GM12873 (cell line): ENCODE measurements around the gene AUTS2.

Experiments
- TF ChIP-seq, protein P1 (sequence below): IDR thresholded peaks from 2 replicates; pipeline ENCODE4 v1.5.1; 2012; ENCODE audit warnings: low read depth, mild to moderate bottlenecking, moderate library complexity, low read length, control low read depth; ENCODE audit not compliant: insufficient read depth; ENCODE audit errors: missing control alignments

AUTS2 gene

DNA sequence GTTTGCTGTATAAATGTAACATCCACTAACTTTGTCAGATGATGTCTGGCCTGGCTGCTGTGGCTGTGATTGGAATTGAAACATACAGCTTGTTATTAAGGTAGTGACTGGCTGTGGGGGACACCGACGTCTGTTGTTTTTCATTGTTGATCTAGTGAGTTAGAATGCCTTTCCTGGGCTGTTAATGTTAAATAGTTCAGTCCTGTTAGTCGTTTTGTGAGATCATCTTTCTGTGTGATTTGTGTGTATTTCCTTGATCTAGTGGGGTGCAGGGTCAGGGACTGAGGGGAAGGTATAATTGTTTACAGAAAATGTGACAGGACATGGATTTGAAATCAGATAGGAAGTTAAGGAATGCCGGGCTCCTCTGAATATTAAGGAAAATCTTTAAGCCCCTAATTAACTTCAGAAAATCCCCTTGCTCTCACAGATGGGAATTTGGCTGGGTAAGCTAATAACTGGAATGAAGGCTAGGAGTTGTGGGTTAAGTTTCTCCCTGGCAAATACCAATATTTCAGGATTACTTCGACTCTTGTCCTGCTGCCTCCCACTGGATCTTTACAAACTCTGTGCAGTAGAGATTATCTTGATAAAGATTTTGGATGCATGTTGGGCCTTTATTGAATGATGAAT is 163.1 kb downstream of the AUTS2 start:
- TF ChIP-seq, protein P1, sequence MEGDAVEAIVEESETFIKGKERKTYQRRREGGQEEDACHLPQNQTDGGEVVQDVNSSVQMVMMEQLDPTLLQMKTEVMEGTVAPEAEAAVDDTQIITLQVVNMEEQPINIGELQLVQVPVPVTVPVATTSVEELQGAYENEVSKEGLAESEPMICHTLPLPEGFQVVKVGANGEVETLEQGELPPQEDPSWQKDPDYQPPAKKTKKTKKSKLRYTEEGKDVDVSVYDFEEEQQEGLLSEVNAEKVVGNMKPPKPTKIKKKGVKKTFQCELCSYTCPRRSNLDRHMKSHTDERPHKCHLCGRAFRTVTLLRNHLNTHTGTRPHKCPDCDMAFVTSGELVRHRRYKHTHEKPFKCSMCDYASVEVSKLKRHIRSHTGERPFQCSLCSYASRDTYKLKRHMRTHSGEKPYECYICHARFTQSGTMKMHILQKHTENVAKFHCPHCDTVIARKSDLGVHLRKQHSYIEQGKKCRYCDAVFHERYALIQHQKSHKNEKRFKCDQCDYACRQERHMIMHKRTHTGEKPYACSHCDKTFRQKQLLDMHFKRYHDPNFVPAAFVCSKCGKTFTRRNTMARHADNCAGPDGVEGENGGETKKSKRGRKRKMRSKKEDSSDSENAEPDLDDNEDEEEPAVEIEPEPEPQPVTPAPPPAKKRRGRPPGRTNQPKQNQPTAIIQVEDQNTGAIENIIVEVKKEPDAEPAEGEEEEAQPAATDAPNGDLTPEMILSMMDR = no peak

DNA sequence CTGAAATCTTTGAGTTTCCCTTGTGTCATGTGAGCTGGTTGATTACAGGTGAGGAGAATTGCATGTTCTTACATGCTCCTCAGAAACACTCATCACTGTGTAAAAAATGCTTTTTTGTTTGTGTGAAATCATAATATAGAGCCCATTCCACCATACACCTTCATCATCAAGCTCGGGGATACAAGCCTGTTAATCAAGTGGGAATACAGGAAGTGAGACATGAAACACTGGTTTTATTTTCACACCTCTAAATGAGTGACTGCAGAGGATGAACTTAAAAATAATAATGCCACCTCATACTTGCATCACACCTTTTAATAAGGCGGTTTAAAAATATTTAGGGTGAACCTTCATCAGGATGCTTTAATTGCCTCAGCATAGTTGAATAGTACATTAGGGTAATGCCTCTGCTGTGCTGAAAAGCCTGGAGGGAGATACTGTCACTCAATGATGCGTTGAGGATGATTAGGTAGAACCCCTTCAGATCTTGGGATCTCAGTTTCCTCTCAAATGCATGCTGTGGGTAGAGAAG is 164.6 kb downstream of the AUTS2 start:
- TF ChIP-seq, protein P1 = no peak

DNA sequence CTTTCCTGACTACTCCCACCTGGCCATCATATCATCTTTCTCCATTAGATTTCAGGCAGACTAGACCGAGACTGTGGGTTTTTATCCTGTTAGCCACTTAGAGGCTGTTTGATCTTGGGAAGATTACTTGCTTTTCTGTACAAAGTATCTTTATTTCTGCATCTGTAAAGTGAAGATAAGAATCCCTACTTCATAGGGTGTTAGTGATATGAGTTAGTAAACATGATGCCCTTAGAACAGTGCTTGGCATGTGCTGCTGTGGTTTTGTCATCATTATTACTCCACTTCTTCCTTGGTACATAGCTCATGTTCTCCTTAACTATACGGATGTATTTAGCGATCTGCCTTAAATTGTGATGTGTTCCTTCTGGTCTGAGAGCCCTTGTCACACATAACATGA is 165.2 kb downstream of the AUTS2 start:
- TF ChIP-seq, protein P1 = no peak

DNA sequence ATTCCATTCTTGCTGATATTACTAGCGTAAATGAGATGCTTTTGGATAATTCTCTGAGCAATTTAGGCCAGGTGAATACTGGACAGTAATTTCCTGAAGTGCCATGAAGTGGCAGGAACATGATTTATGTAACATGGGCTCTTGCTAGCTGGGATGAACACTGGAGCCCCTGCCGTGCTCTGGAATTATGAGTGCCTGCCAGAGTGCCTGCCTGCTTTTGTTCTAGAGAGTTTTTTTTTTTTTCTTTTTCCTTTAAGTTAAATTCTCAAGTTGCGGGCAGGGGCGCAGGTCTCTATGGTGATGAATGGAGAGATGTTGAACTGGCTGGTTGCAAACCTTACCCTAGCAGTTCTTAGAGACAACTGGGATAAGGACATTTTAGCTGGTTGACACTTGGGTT is 165.9 kb downstream of the AUTS2 start:
- TF ChIP-seq, protein P1 = no peak

DNA sequence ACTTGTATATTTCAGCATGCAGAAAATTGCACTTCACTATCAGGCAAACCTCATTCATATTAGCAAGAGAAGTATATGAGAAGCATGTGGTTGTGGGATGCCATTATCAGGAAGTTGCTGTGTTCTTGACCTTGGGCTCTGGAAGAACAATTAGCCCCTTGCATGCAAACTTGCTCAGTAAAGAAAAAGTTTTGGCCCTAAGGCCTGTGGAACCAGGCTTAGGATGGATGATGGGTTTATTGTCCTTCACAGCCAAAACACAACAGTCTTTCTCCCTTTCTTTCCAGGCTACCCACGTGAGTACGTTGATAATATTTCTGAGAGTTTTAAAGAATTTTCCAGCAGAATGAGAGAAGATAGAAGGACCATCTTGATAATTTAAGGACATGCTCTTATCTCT is 166.4 kb downstream of the AUTS2 start:
- TF ChIP-seq, protein P1 = no peak

DNA sequence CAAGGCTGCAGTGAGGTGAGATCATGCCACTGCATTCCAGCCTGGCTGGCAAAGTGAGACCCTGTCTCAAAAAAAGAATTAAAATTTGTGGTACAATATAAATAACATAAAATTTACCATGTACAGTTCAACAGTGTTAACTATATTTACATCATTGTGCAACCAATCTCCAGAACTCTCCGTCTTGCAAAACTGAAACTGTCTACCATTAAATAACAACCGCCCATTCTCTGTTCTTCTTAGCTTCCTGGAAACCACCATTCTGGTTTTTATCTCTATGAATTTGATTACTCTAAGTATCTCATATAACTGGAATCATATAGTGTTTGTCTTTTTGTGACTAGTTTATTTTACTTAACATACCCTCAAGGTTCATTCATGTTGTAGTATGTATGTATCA is 167.6 kb downstream of the AUTS2 start:
- TF ChIP-seq, protein P1 = no peak

DNA sequence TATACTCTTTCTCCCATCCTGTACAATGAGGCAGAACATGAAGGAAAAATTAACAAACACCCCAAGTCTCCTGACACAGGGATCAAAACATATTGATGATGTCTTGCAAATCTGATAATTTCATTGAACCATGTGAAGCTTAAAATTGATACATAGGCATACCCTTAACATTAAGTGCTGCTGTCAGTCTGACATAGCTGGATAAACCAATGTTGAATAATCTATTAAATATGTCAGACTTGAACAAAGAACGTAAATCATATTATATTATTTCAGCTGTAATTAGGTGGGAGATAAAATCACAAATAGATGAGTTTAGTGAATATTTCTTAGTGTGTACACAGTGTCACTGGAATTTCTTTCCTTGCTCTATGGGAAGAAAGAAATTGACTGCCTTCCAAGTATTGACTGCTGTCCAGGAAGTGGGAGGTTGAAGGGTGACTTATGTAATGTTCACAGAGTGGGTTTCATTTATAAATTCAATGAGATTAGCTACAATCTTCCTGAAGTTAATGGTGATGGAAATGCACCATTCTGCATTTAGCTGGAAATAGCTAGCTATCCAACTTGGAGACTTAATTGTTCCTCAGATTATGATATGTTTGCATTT is 170.8 kb downstream of the AUTS2 start:
- TF ChIP-seq, protein P1 = no peak
